ENCODE data around the gene IL1RN.
"Not testable (repeated sequence)": the region's sequence is repeated elsewhere in the genome, so short reads cannot be mapped to it uniquely, and the experiment has no call there.

IL1RN gene

GRCh38 chr2:113089916-113090315, 37.5 kb upstream of the IL1RN start:
- Histone ChIP-seq H3K36me3 (ENCODE audit: control insufficient read depth, insufficient read depth, low read length) (no peaks in the 10 kb centered on the region), H3K27ac (ENCODE audit: low read depth, low read length, severe bottlenecking) (no peak overlapping the region), H3K4me1 (ENCODE audit: control insufficient read depth, insufficient read depth, low read length, poor library complexity, severe bottlenecking) (no peaks in the 10 kb centered on the region), H3K4me3 (ENCODE audit: extremely low read depth, insufficient read depth, low read length, poor library complexity, severe bottlenecking) (no peak overlapping the region), H3K9me3 (ENCODE audit: control insufficient read depth, low read length) (no peaks in the 10 kb centered on the region)

- WGBS, 2 experiments (ENCODE audit: insufficient coverage in 2 of 2) = 60 to 71% methylated on average over 1 to 3 of the region's 4 CpGs
- H3K27ac ChIP-seq (ENCODE audit: low read depth, low read length, severe bottlenecking) = no peak overlapping the region
- no peaks in the 10 kb centered on the region for H3K36me3 ChIP-seq (ENCODE audit: control insufficient read depth, insufficient read depth, low read length)
- H3K4me1 ChIP-seq (ENCODE audit: control insufficient read depth, insufficient read depth, low read length, poor library complexity, severe bottlenecking) = no peaks in the 10 kb centered on the region
- H3K4me3 ChIP-seq (ENCODE audit: extremely low read depth, insufficient read depth, low read length, poor library complexity, severe bottlenecking) = no peak overlapping the region
- H3K9me3 ChIP-seq (ENCODE audit: control insufficient read depth, low read length) = no peaks in the 10 kb centered on the region
Measured at GRCh38 chr2:113091231-113091896, 36.0 kb upstream of the IL1RN start.

GRCh38 chr2:113092864-113093612, 34.4 kb upstream of the IL1RN start:
- H3K9me3 ChIP-seq (ENCODE audit: control insufficient read depth, low read length) = no peaks in the 10 kb centered on the region
- H3K4me1 ChIP-seq (ENCODE audit: control insufficient read depth, insufficient read depth, low read length, poor library complexity, severe bottlenecking) = no peaks in the 10 kb centered on the region
- WGBS, 2 experiments (ENCODE audit: insufficient coverage in 2 of 2) = 83 to 89% methylated on average over 2 to 5 of the region's 5 CpGs
- H3K27ac ChIP-seq (ENCODE audit: low read depth, low read length, severe bottlenecking) = no peak overlapping the region
- H3K4me3 ChIP-seq (ENCODE audit: extremely low read depth, insufficient read depth, low read length, poor library complexity, severe bottlenecking) = no peak overlapping the region
- no peaks in the 10 kb centered on the region for H3K36me3 ChIP-seq (ENCODE audit: control insufficient read depth, insufficient read depth, low read length)

- Histone ChIP-seq H3K4me1 (ENCODE audit: control insufficient read depth, insufficient read depth, low read length, poor library complexity, severe bottlenecking) (no peaks in the 10 kb centered on the region), H3K4me3 (ENCODE audit: extremely low read depth, insufficient read depth, low read length, poor library complexity, severe bottlenecking) (no peak overlapping the region), H3K27ac (ENCODE audit: low read depth, low read length, severe bottlenecking) (no peak overlapping the region), H3K9me3 (ENCODE audit: control insufficient read depth, low read length) (no peaks in the 10 kb centered on the region), H3K36me3 (ENCODE audit: control insufficient read depth, insufficient read depth, low read length) (no peaks in the 10 kb centered on the region)
- no CpG with 5 or more reads among the region's 2 CpGs for WGBS, 2 experiments (ENCODE audit: insufficient coverage in 2 of 2)
Measured at GRCh38 chr2:113093613-113093977, 33.8 kb upstream of the IL1RN start.

GRCh38 chr2:113096306-113096705, 31.1 kb upstream of the IL1RN start:
- 83 to 100% methylated on average over 1 of the region's 14 CpGs for WGBS, 2 experiments (ENCODE audit: insufficient coverage in 2 of 2)
- not testable (repeated sequence) for H3K4me1 ChIP-seq (ENCODE audit: control insufficient read depth, insufficient read depth, low read length, poor library complexity, severe bottlenecking); H3K36me3 ChIP-seq (ENCODE audit: control insufficient read depth, insufficient read depth, low read length); H3K4me3 ChIP-seq (ENCODE audit: extremely low read depth, insufficient read depth, low read length, poor library complexity, severe bottlenecking); H3K27ac ChIP-seq (ENCODE audit: low read depth, low read length, severe bottlenecking); H3K9me3 ChIP-seq (ENCODE audit: control insufficient read depth, low read length)

GRCh38 chr2:113096842-113097618, 30.4 kb upstream of the IL1RN start:
- not testable (repeated sequence) for H3K4me3 ChIP-seq (ENCODE audit: extremely low read depth, insufficient read depth, low read length, poor library complexity, severe bottlenecking); H3K36me3 ChIP-seq (ENCODE audit: control insufficient read depth, insufficient read depth, low read length); H3K4me1 ChIP-seq (ENCODE audit: control insufficient read depth, insufficient read depth, low read length, poor library complexity, severe bottlenecking); H3K9me3 ChIP-seq (ENCODE audit: control insufficient read depth, low read length); H3K27ac ChIP-seq (ENCODE audit: low read depth, low read length, severe bottlenecking)
- WGBS, 2 experiments (ENCODE audit: insufficient coverage in 2 of 2) = 60 to 82% methylated on average over 2 of the region's 2 CpGs

GRCh38 chr2:113098041-113098440, 29.4 kb upstream of the IL1RN start:
- H3K4me1 ChIP-seq (ENCODE audit: control insufficient read depth, insufficient read depth, low read length, poor library complexity, severe bottlenecking) = no peaks in the 10 kb centered on the region
- H3K9me3 ChIP-seq (ENCODE audit: control insufficient read depth, low read length) = no peaks in the 10 kb centered on the region
- 87 to 90% methylated on average over 2 to 3 of the region's 4 CpGs for WGBS, 2 experiments (ENCODE audit: insufficient coverage in 2 of 2)
- no peak overlapping the region for H3K4me3 ChIP-seq (ENCODE audit: extremely low read depth, insufficient read depth, low read length, poor library complexity, severe bottlenecking)
- no peaks in the 10 kb centered on the region for H3K36me3 ChIP-seq (ENCODE audit: control insufficient read depth, insufficient read depth, low read length)
- H3K27ac ChIP-seq (ENCODE audit: low read depth, low read length, severe bottlenecking) = no peak overlapping the region

GRCh38 chr2:113098532-113098931, 28.9 kb upstream of the IL1RN start:
- Histone ChIP-seq H3K27ac (ENCODE audit: low read depth, low read length, severe bottlenecking) (no peak overlapping the region), H3K9me3 (ENCODE audit: control insufficient read depth, low read length) (no peaks in the 10 kb centered on the region), H3K4me3 (ENCODE audit: extremely low read depth, insufficient read depth, low read length, poor library complexity, severe bottlenecking) (no peak overlapping the region), H3K4me1 (ENCODE audit: control insufficient read depth, insufficient read depth, low read length, poor library complexity, severe bottlenecking) (no peaks in the 10 kb centered on the region), H3K36me3 (ENCODE audit: control insufficient read depth, insufficient read depth, low read length) (no peaks in the 10 kb centered on the region)
- WGBS, 2 experiments (ENCODE audit: insufficient coverage in 2 of 2) = 83 to 90% methylated on average over 4 of the region's 6 CpGs

GRCh38 chr2:113102133-113102532, 25.3 kb upstream of the IL1RN start:
- H3K9me3 ChIP-seq (ENCODE audit: control insufficient read depth, low read length) = no peaks in the 10 kb centered on the region

GRCh38 chr2:113103277-113103676, 24.1 kb upstream of the IL1RN start:
- Histone ChIP-seq H3K9me3 (ENCODE audit: control insufficient read depth, low read length) (no peaks in the 10 kb centered on the region), H3K4me1 (ENCODE audit: control insufficient read depth, insufficient read depth, low read length, poor library complexity, severe bottlenecking) (no peaks in the 10 kb centered on the region), H3K36me3 (ENCODE audit: control insufficient read depth, insufficient read depth, low read length) (no peaks in the 10 kb centered on the region), H3K27ac (ENCODE audit: low read depth, low read length, severe bottlenecking) (no peak overlapping the region), H3K4me3 (ENCODE audit: extremely low read depth, insufficient read depth, low read length, poor library complexity, severe bottlenecking) (no peak overlapping the region)
- 86 to 100% methylated on average over 4 of the region's 4 CpGs for WGBS, 2 experiments (ENCODE audit: insufficient coverage in 2 of 2)

More at GRCh38 chr2:113102133-113102532, 25.3 kb upstream of the IL1RN start:
- no peaks in the 10 kb centered on the region for H3K4me1 ChIP-seq (ENCODE audit: control insufficient read depth, insufficient read depth, low read length, poor library complexity, severe bottlenecking)
- H3K36me3 ChIP-seq (ENCODE audit: control insufficient read depth, insufficient read depth, low read length) = no peaks in the 10 kb centered on the region
- no peak overlapping the region for H3K4me3 ChIP-seq (ENCODE audit: extremely low read depth, insufficient read depth, low read length, poor library complexity, severe bottlenecking)
- no peak overlapping the region for H3K27ac ChIP-seq (ENCODE audit: low read depth, low read length, severe bottlenecking)
- 95 to 100% methylated on average over 2 of the region's 2 CpGs for WGBS, 2 experiments (ENCODE audit: insufficient coverage in 2 of 2)
